Panc1 (cell line): ENCODE measurements around the gene CACNA1C. TPM values are rescaled to one million over a fixed set of nuclear protein-coding genes. Genes with fewer than 3 reads are reported as not detected.

ENCODE experiments used
- ATAC-seq: fragments of 200-7000 bp; cut with Tn5 transposase; 2 replicates; pipeline ENCODE4 v1.9.1; 2020; ENCODE audit warnings: mild to moderate bottlenecking, moderate library complexity
- BruUV-seq: library from RNA; stranded (reverse); fragments of 400-500 nt; replicated peaks from 2 replicates; lab custom pipeline; 2021; lab: Mats Ljungman, UMichigan
- CTCF ChIA-PET: fragments of 300-600 bp; sonication (Branson Sonifier 250); formaldehyde crosslinking; loops from one replicate; lab custom pipeline; 2022; ENCODE audit warnings: antibody characterized with exemption; lab: Charles Lee
- POLR2A ChIA-PET: fragments of 300-600 bp; sonication (Branson Sonifier 250); formaldehyde crosslinking; loops from one replicate; lab custom pipeline; 2022; ENCODE audit warnings: antibody characterized with exemption; lab: Charles Lee
- DNase-seq: peaks from one replicate; pipeline ENCODE4 v3.0.0-alpha.2; 2010; ENCODE audit warnings: low read depth, low spot score
- H3K27ac ChIP-seq: 2 replicates; pipeline ENCODE4 v1.5.1; 2011; ENCODE audit warnings: mild to moderate bottlenecking, low read length, inconsistent platforms
- H3K27me3 ChIP-seq: fragments of 200-500 bp; sonication (Bioruptor generic); 2 replicates; pipeline ENCODE4 v1.6.0; 2014; ENCODE audit warnings: low read length, inconsistent platforms; ENCODE audit not compliant: control insufficient read depth, insufficient read depth
- H3K36me3 ChIP-seq: fragments of 200-500 bp; sonication (Bioruptor generic); 2 replicates; pipeline ENCODE4 v1.5.1; 2014; ENCODE audit warnings: inconsistent platforms, mild to moderate bottlenecking, low read length, moderate library complexity; ENCODE audit not compliant: control insufficient read depth, insufficient read depth
- H3K4me1 ChIP-seq: 2 replicates; pipeline ENCODE4 v1.5.1; 2011; ENCODE audit warnings: inconsistent platforms, mild to moderate bottlenecking, low read length, moderate library complexity; ENCODE audit not compliant: control insufficient read depth, insufficient read depth
- H3K4me3 ChIP-seq, 2 experiments: 2 replicates each; pipeline ENCODE4 v1.5.1; 2011 to 2012; ENCODE audit warnings: low read depth in 2 of 2, low read length in 2 of 2, mild to moderate bottlenecking in 2 of 2, inconsistent platforms in 1 of 2, moderate library complexity in 1 of 2
- H3K9me3 ChIP-seq: fragments of 200-500 bp; sonication (Bioruptor generic); 2 replicates; pipeline ENCODE4 v1.5.1; 2014; ENCODE audit warnings: low read depth, mild to moderate bottlenecking, inconsistent platforms, low read length, moderate library complexity; ENCODE audit not compliant: control insufficient read depth, insufficient read depth
- CTCF ChIP-seq: fragments of 450-650 bp; IDR thresholded peaks from 2 replicates; pipeline ENCODE4 v1.5.1; 2017; ENCODE audit warnings: mild to moderate bottlenecking
- POLR2AphosphoS5 ChIP-seq: IDR thresholded peaks from 2 replicates; pipeline ENCODE4 v1.6.1; 2012; ENCODE audit warnings: mild to moderate bottlenecking, low read depth, low read length, moderate library complexity
- REST ChIP-seq, 2 experiments: IDR thresholded peaks; 2 replicates each; pipeline ENCODE4 v1.6.1; 2011 to 2012; ENCODE audit warnings: low read depth in 2 of 2, control low read depth in 1 of 2, low read length in 1 of 2, mild to moderate bottlenecking in 1 of 2, moderate library complexity in 1 of 2; ENCODE audit not compliant: insufficient read depth in 1 of 2
- SIN3A ChIP-seq: IDR thresholded peaks from 2 replicates; pipeline ENCODE4 v1.6.1; 2012; ENCODE audit warnings: low read depth, mild to moderate bottlenecking, low read length, moderate library complexity, borderline replicate concordance; ENCODE audit not compliant: insufficient read depth
- in situ Hi-C: cut with HindIII; loops from 2 replicates; pipeline ENCODE4 v1.10.0; 2016; ENCODE audit warnings: low sequenced_read_pairs, low pct_unique_long_range_greater_than_20kb
- intact Hi-C: fragments of 100-400 bp; cut with micrococcal nuclease; formaldehyde crosslinking; loops from one replicate; pipeline ENCODE4 v1.10.0; 2022; ENCODE audit not compliant: unreplicated experiment
- total RNA-seq: library from RNA; stranded (reverse); gene quantifications from one replicate; pipeline ENCODE4 v1.2.1, GENCODE V29; 2021; ENCODE audit not compliant: unreplicated experiment

Gene CACNA1C
- total RNA-seq, 1 experiment from 2014 or later, result 0.03 TPM

- Histone ChIP-seq H3K4me1 (no peaks in the 10 kb centered on the region), H3K36me3 (no peaks in the 10 kb centered on the region), H3K27me3 (no peaks in the 10 kb centered on the region), H3K4me3 (no peak overlapping the region), H3K27ac (no peak overlapping the region), H3K9me3 (no peaks in the 10 kb centered on the region)
- intact Hi-C loops, result no loop called here
- BruUV-seq, result no TSS peak
- ATAC-seq, result no peak
- TF ChIP-seq REST (IDR thresholded peaks at IDR 0.05; ENCODE audit: insufficient read depth in 1 of 2, low read depth in 2 of 2, low read length in 1 of 2), result no peak
- TF ChIP-seq SIN3A, result no peak
- no peak for TF ChIP-seq CTCF
- no peak for TF ChIP-seq POLR2AphosphoS5
- POLR2A ChIA-PET, result no interaction called here
- CTCF ChIA-PET, result no interaction called here
- DNase-seq, result no peak
- in situ Hi-C loops, result no loop called here
These were observed 113.1 kb downstream of the CACNA1C start for GRCh38 chr12:2165927-2166326.

GRCh38 chr12:2166696-2167095, 113.9 kb downstream of the CACNA1C start:
- ATAC-seq, result no peak
- Histone ChIP-seq H3K27me3 (no peaks in the 10 kb centered on the region), H3K4me1 (no peaks in the 10 kb centered on the region), H3K27ac (no peak overlapping the region), H3K36me3 (no peaks in the 10 kb centered on the region), H3K4me3 (no peak overlapping the region), H3K9me3 (no peaks in the 10 kb centered on the region)
- ChIA-PET CTCF (no interaction called here), POLR2A (no interaction called here)
- no peak for DNase-seq
- BruUV-seq, result no TSS peak
- TF ChIP-seq REST (IDR thresholded peaks at IDR 0.05; ENCODE audit: insufficient read depth in 1 of 2, low read depth in 2 of 2, low read length in 1 of 2) (no peak), POLR2AphosphoS5 (no peak)
- in situ Hi-C loops (no loop called here), intact Hi-C loops (no loop called here)
